ENCODE measurements around the gene IPO5. TPM values are rescaled to one million over a fixed set of nuclear protein-coding genes. Genes with fewer than 3 reads are reported as not detected.
A peak's percentile ranks its signal among the peaks of the same experiment; 100 is the strongest.

Gene IPO5
- total and polyA plus RNA-seq, 2 of the 4 experiments (the other 2 are of a cell fraction), result 89.2 to 270 TPM

DNA sequence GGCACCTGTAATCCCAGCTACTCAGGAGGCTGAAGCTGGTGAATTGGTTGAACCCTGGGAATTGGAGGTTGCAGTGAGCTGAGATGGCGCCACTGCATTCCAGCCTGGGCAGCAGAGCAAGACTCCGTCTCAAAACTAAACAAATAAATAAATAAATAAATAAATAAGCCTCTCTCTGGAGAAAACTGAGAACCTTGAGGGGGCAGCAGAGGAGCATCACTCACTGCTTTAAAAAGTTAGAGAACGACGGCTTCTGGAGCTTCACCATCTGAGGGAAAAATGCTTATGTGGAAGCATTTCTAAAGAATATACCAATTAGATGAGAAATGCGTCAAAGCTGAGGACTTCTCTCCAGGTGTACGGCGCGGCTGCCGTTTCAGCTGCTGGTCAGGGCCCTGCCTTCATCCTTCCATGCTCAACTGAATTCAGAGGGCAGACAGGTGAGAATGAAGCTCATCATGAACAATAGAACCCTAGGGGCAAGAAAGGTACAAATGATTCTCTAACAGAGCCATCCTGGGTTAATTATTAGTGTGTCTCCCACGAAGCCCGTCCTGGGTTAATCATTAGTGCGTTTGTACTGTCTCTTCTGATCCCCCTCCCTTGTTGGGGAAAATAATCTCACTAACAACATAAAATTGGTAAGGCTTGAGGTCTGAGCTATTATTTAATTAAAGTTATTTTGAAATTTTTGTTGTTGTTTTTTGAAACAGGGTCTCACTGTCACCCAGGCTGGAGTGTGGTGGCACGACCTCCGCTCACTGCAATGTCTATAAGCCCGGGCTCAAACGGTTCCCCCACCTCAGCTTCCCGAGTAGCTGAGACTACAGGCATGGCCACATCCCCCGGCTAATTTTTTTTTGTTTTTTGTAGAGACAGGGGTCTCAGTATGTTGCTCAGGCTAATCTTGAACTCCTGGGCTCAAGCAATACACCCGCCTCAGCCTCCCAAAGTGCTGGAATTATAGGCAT is 80.1 kb downstream of the IPO5 start:
- H3K27ac ChIP-seq (ENCODE audit: insufficient read depth, low read length), result no peak overlapping the region
- H2BK15ac ChIP-seq (ENCODE audit: low read depth, low read length), result no peak overlapping the region
- no peaks in the 10 kb centered on the region for H3K9me1 ChIP-seq (ENCODE audit: insufficient read depth, low read length)
- no peak overlapping the region for H3K18ac ChIP-seq (ENCODE audit: low read depth, low read length)
- CTCF ChIA-PET, result interaction anchor here (0.8 to 1.2 kb wide), 5 partner anchors 8 to 434 kb away, joined by 3 to 6 read pairs (median 3); no protein-coding TSS in a partner anchor
- H3K9ac ChIP-seq (ENCODE audit: low read depth, low read length), result no peak overlapping the region
- no peak overlapping the region for H3K4ac ChIP-seq (ENCODE audit: low read depth, low read length)
- H4K91ac ChIP-seq (ENCODE audit: insufficient read depth, low read depth, low read length), result no peak overlapping the region
- no peak overlapping the region for H3K56ac ChIP-seq (ENCODE audit: extremely low read depth, insufficient read depth, low read length)
- no peak overlapping the region for H4K5ac ChIP-seq (ENCODE audit: low read depth, low read length)
- dilution Hi-C loops (cut with HindIII; ENCODE audit: low sequenced_read_pairs, unreplicated experiment) (no loop called here), in situ Hi-C loops (cut with MboI; ENCODE audit: low sequenced_read_pairs) (no loop called here), intact Hi-C loops (cut with micrococcal nuclease) (no loop called here)
- peaks cover 2% of the 10 kb centered on the region; the same call in 1 of the 2 replicates for H3K27me3 ChIP-seq (ENCODE audit: control insufficient read depth, insufficient read depth, low read length)
- no peaks in the 10 kb centered on the region for H4K20me1 ChIP-seq (ENCODE audit: insufficient read depth, low read length)
- H3K4me1 ChIP-seq (ENCODE audit: control insufficient read depth, insufficient read depth, low read length), result peaks cover 3% of the 10 kb centered on the region
- H2AK5ac ChIP-seq (ENCODE audit: low read depth, low read length), result no peak overlapping the region
- POLR2A ChIA-PET (ENCODE audit: unreplicated experiment), result interaction anchor here (0.6 kb wide), 1 partner anchor 398 kb away, joined by 3 read pairs; no protein-coding TSS in a partner anchor
- ATAC-seq (ENCODE audit: low read depth), result peak; percentile 42
- H2BK120ac ChIP-seq (ENCODE audit: low read depth, low read length), result no peak overlapping the region
- no peak overlapping the region for H3K14ac ChIP-seq (replicated peaks; ENCODE audit: low read depth, low read length)
- no peak overlapping the region for H2BK20ac ChIP-seq (ENCODE audit: low read depth, low read length)
- no peak overlapping the region for H3K4me3 ChIP-seq (ENCODE audit: insufficient read depth, low read depth, low read length)
- no peak overlapping the region for H2AFZ ChIP-seq (replicated peaks; ENCODE audit: low read length, poor library complexity)
- H3K9me3 ChIP-seq (ENCODE audit: control insufficient read depth, insufficient read depth, low read length), result no peaks in the 10 kb centered on the region
- H3K4me2 ChIP-seq (ENCODE audit: low read depth, low read length), result no peak overlapping the region
- TF ChIP-seq POLR2A (IDR thresholded peaks at IDR 0.05; ENCODE audit: low read depth, low read length), result no peak
- TF ChIP-seq SMC3 (IDR thresholded peaks at IDR 0.05; ENCODE audit: low read depth, low read length), result peak; percentile 29
- no peak for TF ChIP-seq MAZ (IDR thresholded peaks at IDR 0.05; ENCODE audit: borderline replicate concordance, low read depth, low read length)
- TF ChIP-seq, protein P1, sequence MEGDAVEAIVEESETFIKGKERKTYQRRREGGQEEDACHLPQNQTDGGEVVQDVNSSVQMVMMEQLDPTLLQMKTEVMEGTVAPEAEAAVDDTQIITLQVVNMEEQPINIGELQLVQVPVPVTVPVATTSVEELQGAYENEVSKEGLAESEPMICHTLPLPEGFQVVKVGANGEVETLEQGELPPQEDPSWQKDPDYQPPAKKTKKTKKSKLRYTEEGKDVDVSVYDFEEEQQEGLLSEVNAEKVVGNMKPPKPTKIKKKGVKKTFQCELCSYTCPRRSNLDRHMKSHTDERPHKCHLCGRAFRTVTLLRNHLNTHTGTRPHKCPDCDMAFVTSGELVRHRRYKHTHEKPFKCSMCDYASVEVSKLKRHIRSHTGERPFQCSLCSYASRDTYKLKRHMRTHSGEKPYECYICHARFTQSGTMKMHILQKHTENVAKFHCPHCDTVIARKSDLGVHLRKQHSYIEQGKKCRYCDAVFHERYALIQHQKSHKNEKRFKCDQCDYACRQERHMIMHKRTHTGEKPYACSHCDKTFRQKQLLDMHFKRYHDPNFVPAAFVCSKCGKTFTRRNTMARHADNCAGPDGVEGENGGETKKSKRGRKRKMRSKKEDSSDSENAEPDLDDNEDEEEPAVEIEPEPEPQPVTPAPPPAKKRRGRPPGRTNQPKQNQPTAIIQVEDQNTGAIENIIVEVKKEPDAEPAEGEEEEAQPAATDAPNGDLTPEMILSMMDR (conservative IDR thresholded peaks at IDR 0.05; ENCODE audit: low read depth, low read length), result peak; percentile 41
- no peak for TF ChIP-seq MAFK (IDR thresholded peaks at IDR 0.05; ENCODE audit: low read depth, low read length)
- TF ChIP-seq RAD21 (IDR thresholded peaks at IDR 0.05; ENCODE audit: low read length), result peak; percentile 53
- no peak for TF ChIP-seq CEBPB (IDR thresholded peaks at IDR 0.05; ENCODE audit: low read depth, low read length)
- no peak overlapping the region for H3K23ac ChIP-seq (ENCODE audit: low read depth, low read length)
- WGBS, 2 experiments (ENCODE audit: extremely low coverage in 2 of 2, insufficient read length in 1 of 2), result no CpG with 5 or more reads among the region's 19 CpGs
- no peaks in the 10 kb centered on the region for H3K79me1 ChIP-seq (ENCODE audit: low read depth in 1 of 2, low read length in 2 of 2)
- no peaks in the 10 kb centered on the region for H3K36me3 ChIP-seq (ENCODE audit: control insufficient read depth, insufficient read depth, low read length)
- peak; percentile 44 for DNase-seq
- H2BK5ac ChIP-seq (ENCODE audit: low read depth, low read length, poor library complexity, severe bottlenecking), result no peak overlapping the region
- BruUV-seq (replicated peaks), result no TSS peak
- H4K8ac ChIP-seq (ENCODE audit: low read depth in 2 of 2, low read length in 2 of 2), result no peak overlapping the region
- H2AK9ac ChIP-seq (replicated peaks; ENCODE audit: low read depth, low read length, poor library complexity), result no peak overlapping the region

All from IMR-90 (cell line).